D341Med (cell line): ENCODE data around the gene STARD10.
A peak's percentile ranks its signal among the peaks of the same experiment; 100 is the strongest.
"Not testable (repeated sequence)": the region's sequence is repeated elsewhere in the genome, so short reads cannot be mapped to it uniquely, and the experiment has no call there.

Experiments
- DNase-seq: peaks from one replicate; pipeline ENCODE4 v3.0.0; 2012; ENCODE audit warnings: low spot score

STARD10 gene

DNA sequence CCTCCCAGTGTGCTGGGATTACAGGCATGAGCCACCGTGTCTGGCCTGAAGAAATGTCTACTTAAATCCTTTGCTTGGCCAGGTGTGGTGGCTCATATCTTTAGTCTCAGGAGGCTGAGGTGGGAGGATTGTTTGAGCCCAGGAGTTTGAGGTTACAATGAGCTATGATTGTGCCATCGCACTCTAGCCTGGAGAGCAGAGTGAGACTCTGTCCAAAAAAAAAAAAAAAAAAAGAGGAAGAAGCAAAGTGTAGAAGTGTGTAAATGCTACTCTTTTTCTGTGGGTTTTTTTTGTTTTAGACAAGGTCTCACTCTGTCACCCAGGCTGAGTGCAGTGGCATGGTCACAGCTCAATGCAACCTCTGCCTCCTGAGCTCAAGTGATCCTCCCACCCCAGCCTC, 13.9 kb upstream of the STARD10 start:
- DNase-seq, result no peak

DNA sequence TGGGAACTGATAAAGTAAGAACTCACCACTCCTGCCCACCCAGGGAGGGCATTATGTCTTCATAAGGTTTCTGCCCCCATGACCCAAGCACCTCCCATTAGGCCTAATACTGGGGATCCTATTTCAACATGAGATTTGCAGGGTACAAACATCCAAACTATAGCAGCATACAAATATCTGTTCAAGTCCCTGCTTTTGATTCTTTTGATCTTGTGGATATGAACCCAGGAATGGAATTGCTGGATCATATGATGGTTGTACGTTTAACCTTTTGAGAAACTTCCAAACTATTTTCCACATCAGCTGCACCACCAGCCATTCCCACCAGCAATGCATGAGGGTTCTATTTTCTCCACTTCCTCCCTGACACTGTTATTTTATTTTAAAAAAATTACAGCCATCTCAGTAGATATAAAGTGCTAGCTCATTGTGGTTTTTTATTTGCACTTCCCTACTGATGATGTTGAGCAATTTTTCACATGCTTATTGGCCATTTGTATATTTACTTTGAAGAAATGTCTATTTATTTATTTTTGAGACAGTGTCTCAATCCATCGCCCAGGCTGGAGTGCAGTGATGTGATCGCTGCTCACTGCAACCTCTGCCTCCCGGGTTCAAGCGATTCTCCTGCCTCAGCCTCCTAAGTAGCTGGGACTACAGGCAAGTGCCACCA, 13.3 kb upstream of the STARD10 start:
- no peak for DNase-seq

DNA sequence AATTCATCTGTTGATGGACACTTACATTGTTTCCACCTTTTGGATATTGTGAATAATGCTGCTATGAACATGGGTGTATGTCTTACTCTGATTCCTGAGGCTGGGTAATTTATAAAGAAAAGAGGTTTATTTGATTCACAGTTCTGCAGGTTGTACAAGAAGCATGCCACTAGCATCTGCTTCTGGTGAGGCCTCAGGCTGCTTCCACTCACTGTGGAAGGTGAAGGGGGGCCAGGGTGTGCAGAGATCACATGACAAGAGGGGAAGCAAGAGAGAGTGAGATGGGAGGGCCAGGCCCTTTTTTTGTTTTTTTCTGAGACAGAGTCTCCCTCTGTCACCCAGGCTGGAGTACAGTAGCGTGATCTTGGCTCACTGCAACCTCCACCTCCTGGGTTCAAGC, 12.5 kb upstream of the STARD10 start:
- not testable (repeated sequence) for DNase-seq

DNA sequence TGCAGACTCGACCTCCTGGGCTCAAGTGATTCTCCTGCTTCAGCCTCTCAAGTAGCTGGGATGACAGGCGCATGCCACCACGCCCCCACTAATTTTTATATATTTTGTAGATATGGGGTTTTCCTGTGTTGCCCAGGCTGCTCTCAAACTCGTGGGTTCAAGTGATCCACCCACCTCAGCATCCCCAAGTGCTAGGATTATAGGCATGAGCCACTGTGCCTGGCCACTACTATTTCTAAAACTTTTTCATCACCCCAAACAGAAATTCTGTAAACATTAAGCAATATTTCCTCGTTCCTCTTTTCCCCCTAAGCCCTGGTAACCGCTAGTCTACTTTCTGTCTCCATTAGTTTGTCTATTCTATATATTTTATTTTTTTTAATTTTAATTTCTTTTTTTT, 11.4 kb upstream of the STARD10 start:
- DNase-seq, result no peak

DNA sequence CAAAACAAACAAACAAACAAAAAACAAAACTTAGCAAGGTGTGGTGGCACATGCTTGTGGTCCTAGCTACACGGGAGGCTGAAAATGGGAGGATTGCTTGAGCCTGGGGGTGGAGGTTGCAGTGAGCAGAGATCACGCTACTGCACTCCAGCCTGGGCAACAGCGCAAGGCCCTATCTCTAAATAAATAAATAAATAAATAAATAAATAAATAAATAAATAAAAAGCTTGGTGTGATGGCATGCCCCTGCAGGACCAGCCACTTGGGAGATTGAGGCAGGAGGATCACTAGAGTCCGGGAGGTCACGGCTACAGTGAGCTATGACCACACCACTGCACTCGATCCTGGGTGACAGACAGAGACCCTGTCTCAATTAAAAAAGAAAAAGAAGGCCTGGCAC, 9.0 kb upstream of the STARD10 start:
- DNase-seq, result no peak

DNA sequence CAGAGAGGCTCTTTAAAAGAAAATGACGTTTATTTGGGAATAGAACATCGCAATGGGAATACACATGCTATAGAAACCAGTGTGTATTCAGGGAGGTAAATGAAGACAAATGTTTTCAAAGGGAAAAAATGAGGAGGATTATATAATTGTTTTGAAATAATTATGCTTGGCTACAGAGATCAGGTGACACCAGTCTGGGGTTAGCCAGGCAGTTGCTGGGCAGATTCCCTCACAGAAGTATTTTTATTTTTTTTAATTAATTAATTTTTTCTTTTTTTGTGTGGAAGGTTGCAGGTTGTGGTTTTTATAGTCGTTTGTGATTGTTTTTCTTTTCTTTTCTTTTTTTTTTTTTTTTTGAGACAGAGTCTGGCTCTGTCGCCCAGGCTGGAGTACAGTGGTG, 5.6 kb upstream of the STARD10 start:
- no peak for DNase-seq

DNA sequence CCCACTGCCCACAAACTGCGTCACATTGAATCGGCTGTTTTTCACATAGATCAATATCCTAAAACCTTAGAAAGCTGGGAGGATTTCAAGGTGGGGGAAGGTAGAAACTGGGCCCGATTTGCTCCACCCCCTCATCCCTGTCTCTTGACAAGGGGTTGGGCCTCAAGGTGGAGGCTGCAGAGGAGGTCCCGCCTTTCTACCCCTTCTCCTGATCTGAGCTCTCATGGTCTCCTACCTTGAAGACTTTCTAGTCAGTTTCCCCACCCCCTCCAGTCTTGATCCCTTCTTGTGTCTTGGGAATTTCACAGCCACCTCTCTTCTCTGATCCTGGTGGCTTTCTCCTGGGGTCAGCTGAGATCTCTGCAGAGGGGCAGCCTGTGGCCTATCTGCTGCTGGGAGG, 4.5 kb upstream of the STARD10 start:
- DNase-seq, result no peak

DNA sequence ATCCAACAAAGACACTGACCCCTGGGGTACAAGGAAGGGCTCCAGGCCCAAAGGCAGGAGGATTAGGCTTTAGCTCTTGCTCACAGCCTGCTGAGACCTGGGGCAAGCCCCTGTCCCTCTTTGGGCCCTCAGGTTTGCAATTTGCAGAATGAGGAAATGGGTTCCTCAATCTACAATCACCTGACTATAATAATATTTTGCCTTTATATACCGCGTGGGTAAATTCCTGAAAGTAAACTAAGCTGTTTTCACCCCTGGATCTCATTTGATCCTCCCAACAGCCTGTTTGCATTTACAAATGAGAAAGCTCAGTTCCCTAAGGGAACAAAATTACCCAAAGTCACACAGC, 797 bp downstream of the STARD10 start:
- DNase-seq, result no peak

DNA sequence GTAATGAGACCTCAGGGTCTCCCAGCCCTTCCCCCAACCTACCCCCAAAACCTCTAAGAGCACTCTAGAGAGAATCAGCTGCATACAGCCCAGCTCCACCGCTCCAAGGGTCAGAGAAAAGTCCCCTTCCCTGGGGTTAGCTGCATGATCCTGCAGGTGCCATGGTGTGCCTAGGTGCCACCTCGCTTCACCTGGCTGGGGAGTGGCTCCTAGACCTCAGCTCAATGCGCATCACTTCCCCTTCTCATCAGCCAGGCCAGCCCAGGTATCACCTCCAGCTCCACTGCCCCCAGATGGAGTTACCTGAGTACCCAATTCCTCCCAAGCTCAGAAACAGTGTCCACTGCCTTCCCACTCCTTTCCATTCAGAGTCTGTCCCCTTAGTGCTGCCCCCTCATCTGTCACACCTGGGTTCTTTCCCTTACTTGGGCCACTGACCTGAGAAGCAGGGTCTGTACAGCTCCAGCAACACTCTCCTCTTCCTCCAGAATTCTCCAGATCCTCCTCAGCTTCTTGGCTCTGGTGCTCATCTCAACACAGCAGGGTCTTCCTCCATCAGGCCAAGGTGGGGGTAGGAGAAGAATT, 1.3 kb downstream of the STARD10 start:
- no peak for DNase-seq

DNA sequence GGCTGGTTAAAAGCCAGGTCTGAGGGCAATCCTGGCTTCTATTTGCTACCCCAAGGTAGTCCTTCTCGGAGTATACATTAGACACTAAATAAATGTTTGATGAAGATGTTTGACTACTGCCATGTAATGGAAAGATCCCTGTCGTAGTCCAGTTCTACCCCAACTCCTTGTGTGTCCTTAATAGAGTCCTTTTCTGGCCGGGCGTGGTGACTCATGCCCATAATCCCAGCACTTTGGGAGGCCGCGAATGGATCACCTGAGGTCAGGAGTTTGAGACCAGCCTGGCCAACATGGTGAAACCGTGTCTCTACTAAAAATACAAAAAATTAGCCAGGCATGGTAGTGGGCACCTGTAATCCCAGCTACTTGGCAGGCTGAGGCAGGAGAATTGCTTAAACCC, 2.6 kb downstream of the STARD10 start:
- DNase-seq, result not testable (repeated sequence)

DNA sequence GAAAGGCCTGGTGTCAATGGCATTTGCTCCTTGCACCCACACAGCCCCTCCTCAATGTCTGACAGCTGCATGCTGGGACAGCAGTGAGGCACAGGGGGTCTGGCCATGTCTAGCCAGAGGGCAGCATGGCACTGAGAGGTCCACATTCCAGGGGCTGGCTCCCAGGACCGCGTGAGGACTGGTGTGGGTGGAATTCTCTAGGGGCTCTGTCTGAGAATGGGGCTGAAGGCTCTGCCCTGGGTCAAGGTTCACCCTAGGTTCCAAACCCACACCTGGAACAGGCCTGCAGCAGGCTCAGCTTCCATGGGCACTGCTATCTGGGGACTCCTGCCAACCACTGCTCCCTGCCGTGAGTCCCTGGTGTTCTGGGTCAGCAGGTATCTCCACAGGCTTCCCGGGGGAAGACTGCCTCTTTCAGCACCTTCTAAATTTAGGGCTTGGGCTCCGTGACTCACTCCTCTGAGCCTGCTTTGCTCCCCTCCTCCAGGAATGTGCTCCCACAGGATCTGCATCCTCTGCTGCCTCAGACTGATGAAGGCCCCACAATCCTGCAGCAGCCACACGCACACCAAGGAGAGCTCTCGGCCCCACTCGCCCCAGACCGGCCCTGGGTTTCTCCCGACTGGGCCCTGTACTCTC, 4.2 kb downstream of the STARD10 start:
- peak; percentile 12 for DNase-seq

DNA sequence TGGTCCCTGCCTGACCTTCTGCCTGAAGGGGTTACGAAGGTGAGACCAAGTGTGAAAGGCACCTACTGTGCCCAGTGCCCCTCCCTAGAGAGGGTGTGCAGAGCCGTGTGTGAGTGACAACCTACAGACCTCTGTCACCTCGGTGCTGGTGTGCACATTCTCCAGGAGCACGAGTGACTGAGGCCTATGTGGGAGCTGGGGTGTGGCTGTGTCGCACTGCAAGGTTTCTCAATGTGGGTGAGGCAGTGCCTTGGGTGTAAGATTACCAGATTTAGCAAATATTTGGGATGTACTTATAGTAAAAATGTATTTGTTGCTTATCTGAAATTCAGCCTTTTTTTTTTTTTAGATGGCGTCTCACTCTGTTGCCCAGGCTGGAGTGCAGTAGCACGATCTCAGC, 5.6 kb downstream of the STARD10 start:
- no peak for DNase-seq

DNA sequence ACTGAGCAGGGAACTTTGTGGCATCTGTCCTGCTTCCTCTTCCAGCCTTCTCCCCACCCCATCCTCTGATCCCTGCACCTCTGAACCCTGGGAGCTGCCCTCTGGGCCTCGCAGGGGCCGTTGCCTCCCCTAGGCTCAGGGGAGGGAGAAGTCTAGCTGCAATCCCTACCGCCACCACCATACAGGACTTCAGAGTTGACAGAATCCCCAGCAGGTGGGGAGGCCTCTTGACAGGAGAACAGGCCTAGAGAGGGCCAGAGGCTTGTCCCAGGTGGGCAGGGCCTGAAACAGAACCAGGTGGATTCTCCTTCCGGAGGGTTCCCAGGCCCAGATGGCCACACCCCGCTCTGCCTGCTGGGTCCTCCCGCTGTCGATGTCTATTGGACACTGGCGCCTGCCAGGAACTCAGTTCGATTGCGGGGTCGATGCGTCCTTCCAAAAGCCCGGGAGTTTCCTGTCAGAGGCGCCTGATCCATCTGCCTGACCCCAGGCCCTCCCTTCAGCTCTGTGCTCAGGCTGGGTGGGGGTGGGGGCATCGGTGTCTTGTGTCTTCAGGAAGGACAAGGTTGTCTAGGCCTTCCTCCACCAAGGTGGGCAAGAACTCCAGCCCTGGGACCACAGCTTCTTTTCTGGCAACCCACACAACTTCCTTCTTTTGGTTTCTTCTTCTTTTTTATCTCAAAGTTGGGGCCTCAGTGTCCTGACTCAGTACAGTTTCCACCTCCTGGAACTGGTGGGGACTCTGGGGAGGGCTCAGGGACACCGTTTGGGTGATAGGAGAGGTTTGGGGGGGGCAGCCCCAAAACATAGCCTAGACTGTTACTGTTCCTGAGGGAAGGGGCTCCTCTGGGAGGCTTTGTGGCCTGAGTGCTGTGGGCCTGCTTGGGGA, 6.4 kb downstream of the STARD10 start:
- peak; percentile 10 for DNase-seq

DNA sequence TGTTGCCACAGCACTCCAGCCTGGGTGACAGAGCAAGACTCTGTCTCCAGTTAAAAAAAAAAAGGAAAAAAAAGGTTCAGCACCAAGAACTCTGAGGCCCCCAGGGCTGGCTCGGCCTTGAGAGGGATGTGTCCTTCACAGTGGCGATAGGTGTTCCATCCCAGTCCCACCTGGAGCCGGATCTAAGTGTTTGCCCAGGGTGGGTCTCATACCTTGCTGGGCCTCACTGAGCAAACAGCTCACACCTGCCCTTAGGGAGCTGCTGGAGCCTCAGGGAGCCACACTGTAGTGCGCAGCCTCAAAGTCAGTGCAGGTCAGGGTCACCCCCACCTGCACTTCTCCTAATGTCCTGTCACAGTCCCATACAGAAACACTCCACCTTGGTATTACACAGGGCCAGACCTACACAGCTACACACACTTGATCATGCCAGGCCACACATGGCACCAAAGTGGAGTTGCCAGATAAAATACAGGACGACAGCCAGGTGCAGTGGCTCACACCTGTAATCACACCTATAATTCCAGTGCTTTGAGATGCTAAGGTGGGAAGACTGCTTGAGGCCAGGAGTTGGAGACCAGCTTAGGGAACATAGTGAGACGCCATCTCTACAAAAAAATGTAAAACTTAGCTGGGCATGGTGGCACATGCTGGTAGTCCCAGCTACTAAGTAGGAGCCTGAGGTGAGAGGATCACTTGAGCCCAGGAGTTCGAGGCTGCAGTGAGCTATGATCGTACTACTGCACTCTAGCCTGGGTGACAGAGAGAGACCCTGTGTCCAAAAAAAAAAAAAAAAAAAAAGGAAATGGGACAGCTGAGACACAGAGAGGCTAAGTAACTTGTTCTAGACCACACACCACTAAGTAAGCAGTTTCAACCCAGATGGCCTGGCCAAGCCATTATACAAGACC, 7.3 kb downstream of the STARD10 start:
- no peak for DNase-seq

DNA sequence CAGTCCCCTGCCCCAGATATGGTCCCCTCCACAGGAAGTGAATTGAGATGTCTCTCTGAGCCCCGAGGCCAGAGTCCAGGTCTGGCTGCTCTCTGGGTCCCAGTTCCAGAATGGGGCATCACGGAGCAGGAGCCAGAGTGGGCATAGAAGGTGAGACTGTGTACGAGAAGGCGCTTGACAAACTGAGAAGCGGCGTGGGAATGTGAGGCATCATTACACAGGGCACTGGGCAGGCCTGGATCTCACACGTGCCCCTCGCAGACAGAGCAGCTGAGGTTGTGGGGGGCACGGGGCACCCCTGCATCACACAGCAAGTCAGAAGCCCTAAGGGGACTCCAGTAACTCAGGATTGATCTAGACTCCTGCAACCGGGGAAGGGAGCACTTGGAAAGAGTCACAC, 9.2 kb downstream of the STARD10 start:
- no peak for DNase-seq

DNA sequence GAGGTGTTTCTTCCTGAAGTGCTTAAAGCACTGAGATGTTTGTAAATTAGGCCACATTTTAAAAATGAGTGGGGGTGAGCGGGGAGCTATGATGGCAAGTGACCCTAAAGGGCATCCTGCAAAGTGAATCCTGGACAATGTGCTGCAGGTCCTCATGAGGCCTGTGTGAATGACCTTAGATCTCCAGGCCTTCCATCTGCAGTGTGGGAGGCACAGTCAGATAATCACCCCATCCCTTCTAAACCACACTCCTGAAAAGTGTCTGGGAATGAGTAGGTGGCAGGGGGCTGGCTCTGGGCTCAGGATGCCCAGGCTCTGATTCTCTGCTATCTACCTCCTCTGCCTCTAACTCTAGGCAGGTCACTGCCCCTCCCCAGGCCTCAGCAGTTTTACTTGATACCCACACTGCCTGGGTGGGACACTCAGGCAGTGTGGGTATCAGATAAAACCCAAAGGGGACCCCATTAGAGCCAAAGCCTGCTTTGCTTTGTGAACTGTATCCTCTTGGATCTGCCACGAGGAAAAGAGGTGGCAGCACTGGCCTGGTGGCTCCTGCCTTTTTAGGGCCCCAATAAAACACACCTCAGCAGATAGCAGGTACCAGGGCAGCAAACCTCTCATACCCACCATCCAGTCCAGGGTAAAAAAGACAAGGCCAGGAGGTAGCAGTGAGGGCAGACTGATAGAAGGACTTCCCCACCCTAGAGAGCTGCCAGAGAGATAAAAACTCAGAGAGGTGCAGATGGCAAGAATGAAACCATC, 10.5 kb downstream of the STARD10 start:
- no peak for DNase-seq

DNA sequence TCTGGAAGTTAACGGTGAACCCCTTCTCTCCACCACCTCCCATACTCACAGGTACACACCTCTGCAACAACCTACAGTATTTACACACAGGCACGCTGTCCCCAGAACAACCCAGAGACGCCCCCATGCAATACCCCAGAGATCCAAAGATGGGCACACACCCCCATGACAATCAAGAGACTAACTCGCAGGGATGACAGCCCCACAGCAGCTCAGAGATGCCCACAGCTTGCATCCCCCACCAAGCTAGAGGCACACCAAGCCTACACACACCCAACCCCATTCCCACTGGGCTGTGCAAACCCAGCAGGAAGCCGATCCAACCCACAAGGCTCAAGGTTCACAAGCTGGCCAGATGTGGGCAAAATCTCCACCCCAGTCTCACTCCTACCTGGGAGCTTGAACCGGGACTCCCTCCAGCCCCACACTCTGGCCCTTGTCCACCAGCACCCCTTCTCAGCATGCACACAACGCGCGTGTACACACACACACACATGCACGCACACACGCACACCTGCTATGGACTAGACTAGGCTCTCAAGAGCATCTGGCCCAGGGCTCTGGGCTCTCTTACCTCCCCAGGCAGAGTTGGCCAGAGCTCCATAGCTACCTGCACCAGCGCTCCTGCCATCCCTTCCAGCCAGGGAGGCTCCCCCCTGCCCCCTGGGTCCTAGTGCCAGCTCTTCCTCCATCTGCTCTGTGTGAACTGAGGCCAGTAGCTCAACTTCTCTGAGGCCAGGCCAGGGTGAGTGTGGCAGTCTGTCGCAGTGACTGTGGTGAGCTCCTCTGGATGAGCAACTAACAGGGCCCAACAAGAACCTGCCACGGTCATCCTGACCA, 11.5 kb downstream of the STARD10 start:
- DNase-seq, result no peak

DNA sequence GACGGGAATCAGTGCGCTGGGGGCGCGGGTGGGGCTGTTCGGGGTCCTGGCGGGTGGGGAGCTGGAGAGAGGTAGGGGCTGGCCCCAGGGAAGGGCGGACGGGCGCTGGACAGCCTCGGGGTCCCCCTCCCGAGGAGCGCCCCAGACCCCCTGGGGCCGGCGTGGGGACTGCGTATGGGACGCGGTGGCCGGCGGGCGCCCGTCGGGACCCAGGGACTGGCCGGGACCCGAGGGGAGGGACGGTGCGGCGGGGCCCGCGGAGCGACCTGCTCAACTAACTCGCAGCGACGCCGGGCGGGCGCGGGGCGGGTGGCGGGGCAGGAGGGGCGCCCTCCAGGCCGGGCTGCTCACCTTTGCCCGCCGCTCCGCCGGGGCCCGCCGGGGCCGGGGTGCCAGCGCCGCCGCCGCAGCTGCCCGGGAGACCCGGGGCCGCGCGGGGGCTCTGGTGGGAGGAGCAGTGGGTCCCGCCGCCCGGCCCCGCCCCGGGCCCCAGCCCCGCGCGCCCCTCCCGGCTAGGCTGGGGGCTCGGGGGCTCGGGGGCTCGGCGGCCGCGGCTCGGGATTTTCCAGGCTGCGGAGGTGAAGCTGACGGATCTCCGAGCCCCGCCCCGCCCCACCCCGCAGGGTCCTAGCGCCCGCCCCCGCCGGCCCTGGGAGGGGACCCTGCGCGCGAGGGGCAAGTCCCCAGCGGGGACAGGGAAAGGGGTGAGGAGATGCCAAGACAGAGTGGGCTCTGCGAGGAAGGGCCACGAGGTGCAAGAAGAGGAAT, 12.3 kb downstream of the STARD10 start:
- peak; percentile 88 for DNase-seq

DNA sequence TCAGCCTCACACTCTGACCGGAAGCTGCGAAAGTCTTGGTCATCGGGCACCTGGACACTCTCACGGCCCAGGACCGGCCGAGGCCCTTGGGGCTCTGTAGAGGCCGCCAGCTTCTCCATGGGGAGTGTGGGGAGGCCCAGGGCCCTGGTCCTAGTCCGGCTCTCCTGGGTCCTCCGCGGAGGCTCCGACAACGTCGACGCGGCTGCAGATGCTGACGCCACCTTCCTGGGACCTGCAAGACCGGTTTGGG, 12.9 kb downstream of the STARD10 start:
- DNase-seq, result no peak
